Mesothelial cell of epicardium (in vitro differentiated cells): ENCODE data around the gene CCL22. TPM values are rescaled to one million over a fixed set of nuclear protein-coding genes. Genes with fewer than 3 reads are reported as not detected.

Experiments
- DNase-seq, 2 experiments: peaks; one replicate each; pipeline ENCODE4 v3.0.0; 2021; ENCODE audit warnings: low spot score in 2 of 2; ENCODE audit not compliant: unreplicated experiment in 2 of 2
- H3K27ac Mint-ChIP-seq: 2 replicates; pipeline ENCODE4 v1.8.0; 2021; ENCODE audit warnings: mixed read lengths
- H3K27me3 Mint-ChIP-seq: 2 replicates; pipeline ENCODE4 v1.8.0; 2021; ENCODE audit warnings: low read depth, mixed read lengths
- H3K36me3 Mint-ChIP-seq: 2 replicates; pipeline ENCODE4 v1.8.0; 2021; ENCODE audit warnings: mixed read lengths
- H3K4me1 Mint-ChIP-seq: 2 replicates; pipeline ENCODE4 v1.8.0; 2021; ENCODE audit warnings: mixed read lengths
- H3K4me3 Mint-ChIP-seq: 2 replicates; pipeline ENCODE4 v1.8.0; 2021; ENCODE audit warnings: mild to moderate bottlenecking, moderate library complexity, mixed read lengths
- H3K9me3 Mint-ChIP-seq: 2 replicates; pipeline ENCODE4 v1.8.0; 2021; ENCODE audit warnings: mixed read lengths
- CTCF ChIP-seq: fragments of 200-600 bp; sonication (generic); IDR thresholded peaks from one replicate; pipeline ENCODE4 v1.5.0; 2021; ENCODE audit warnings: antibody characterized with exemption; ENCODE audit not compliant: unreplicated experiment
- total RNA-seq: library from RNA; stranded (reverse); gene quantifications from 3 replicates; pipeline ENCODE4 v1.2.1, GENCODE V29; 2021

The CCL22 gene
- total RNA-seq, 1 donor from 2014 or later: not detected

- Mint-ChIP-seq H3K36me3 (no peaks in the 10 kb centered on the region), H3K9me3 (no peaks in the 10 kb centered on the region), H3K4me3 (no peak overlapping the region), H3K27me3 (peaks cover 2% of the 10 kb centered on the region), H3K27ac (no peak overlapping the region), H3K4me1 (no peaks in the 10 kb centered on the region)
- DNase-seq: no peak
- TF ChIP-seq CTCF: no peak
These were observed 2.6 kb upstream of the CCL22 start for GRCh38 chr16:57355898-57356414.

DNA sequence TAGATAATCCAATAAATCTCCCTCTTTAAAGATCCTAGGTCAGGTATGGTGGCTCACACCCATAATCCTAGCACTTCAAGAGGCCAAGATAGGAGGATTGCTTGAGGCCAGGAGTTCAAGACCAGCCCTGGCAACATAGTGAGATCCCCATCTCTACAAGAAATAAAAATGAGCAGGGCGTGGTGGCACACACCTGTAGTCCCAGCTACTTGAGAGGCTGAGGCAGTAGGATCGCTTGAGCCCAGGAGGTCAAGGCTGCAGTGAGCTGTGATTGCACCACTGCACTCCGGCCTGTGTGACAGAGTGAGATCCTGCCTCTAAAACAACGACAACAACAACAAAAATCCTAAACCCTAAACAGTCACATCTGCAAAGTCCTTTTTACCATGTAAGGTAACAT lies 2.0 kb upstream of the CCL22 start:
- no peaks in the 10 kb centered on the region for H3K4me1 Mint-ChIP-seq
- H3K36me3 Mint-ChIP-seq: no peaks in the 10 kb centered on the region
- peaks cover 2% of the 10 kb centered on the region for H3K27me3 Mint-ChIP-seq
- no peaks in the 10 kb centered on the region for H3K9me3 Mint-ChIP-seq
- DNase-seq: no peak
- no peak for TF ChIP-seq CTCF
- no peak overlapping the region for H3K27ac Mint-ChIP-seq
- H3K4me3 Mint-ChIP-seq: no peak overlapping the region

GRCh38 chr16:57357330-57358085 lies 1.1 kb upstream of the CCL22 start:
- no peak for DNase-seq
- H3K36me3 Mint-ChIP-seq: no peaks in the 10 kb centered on the region
- TF ChIP-seq CTCF: no peak
- no peaks in the 10 kb centered on the region for H3K27me3 Mint-ChIP-seq
- no peak overlapping the region for H3K27ac Mint-ChIP-seq
- H3K9me3 Mint-ChIP-seq: no peaks in the 10 kb centered on the region
- H3K4me3 Mint-ChIP-seq: no peak overlapping the region
- no peaks in the 10 kb centered on the region for H3K4me1 Mint-ChIP-seq

- Mint-ChIP-seq H3K4me1 (no peaks in the 10 kb centered on the region), H3K27ac (no peak overlapping the region), H3K27me3 (no peaks in the 10 kb centered on the region), H3K9me3 (no peaks in the 10 kb centered on the region), H3K36me3 (no peaks in the 10 kb centered on the region), H3K4me3 (no peak overlapping the region)
- no peak for TF ChIP-seq CTCF
- DNase-seq: no peak
These were observed 530 bp upstream of the CCL22 start for GRCh38 chr16:57358086-57358420.

DNA sequence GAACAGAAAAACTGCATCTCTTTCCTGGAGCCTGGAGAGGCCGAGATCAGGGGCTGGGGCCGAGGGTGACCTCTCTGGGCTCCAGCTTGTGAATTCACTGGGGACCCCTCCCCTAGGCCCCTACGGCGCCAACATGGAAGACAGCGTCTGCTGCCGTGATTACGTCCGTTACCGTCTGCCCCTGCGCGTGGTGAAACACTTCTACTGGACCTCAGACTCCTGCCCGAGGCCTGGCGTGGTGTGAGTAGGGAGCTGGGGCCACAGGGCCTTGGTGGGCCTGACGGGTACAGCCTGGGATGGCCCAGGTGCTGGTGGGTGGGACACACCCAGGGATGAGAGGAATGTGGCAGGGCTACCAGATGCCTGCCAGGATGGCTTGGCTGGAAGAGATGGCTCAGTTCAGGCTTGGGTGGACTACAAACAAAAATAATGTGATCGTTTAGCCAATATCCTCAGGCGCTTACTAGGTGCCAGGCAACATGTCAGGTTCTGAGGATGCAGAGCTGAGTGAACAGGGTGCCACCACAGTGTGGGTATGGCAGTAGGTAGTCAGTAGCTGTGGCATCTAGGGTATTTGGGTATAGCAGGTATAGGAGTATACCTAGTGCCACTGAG lies 1.8 kb downstream of the CCL22 start:
- no peak overlapping the region for H3K27ac Mint-ChIP-seq
- TF ChIP-seq CTCF: no peak
- no peaks in the 10 kb centered on the region for H3K9me3 Mint-ChIP-seq
- no peak for DNase-seq
- no peaks in the 10 kb centered on the region for H3K36me3 Mint-ChIP-seq
- peaks cover 8% of the 10 kb centered on the region for H3K27me3 Mint-ChIP-seq
- H3K4me3 Mint-ChIP-seq: no peak overlapping the region
- H3K4me1 Mint-ChIP-seq: no peaks in the 10 kb centered on the region
